HG03460 (cell line): ENCODE results near the gene MYO5A.
"Not testable (repeated sequence)": the region's sequence is repeated elsewhere in the genome, so short reads cannot be mapped to it uniquely, and the experiment has no call there.

Experiments used
- ATAC-seq: cut with Tn5 transposase; IDR thresholded peaks from one replicate; pipeline ENCODE4 v1.9.1; 2021; ENCODE audit not compliant: unreplicated experiment

Gene MYO5A

GRCh38 chr15:52528564-52529340, at the start of gene MYO5A:
Gene MYO5A, minus strand, starts transcription at chr15:52528880. Its CDS starts 74 bp downstream, at chr15:52528806.
- peak; percentile 81 for ATAC-seq

GRCh38 chr15:52576692-52577091, 48.0 kb upstream of the MYO5A start:
- no peak for ATAC-seq

DNA sequence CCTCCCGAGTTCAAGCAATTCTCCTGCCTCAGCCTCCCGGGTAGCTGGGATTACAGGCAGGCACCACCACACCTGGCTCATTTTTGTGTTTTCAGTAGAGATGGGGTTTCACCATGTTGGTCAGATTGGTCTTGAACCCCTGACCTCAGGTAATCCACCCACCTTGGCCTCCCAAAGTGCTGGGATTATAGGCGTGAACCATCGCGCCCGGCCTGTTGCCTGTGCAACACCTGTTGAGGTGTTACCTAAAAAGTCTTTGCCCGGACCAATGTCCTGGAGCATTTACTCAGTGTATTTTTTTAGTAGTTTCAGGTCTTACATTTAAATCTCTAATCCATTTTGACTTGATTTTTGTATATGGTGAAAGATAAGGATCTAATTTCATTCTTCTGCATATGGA, 46.9 kb upstream of the MYO5A start:
- ATAC-seq, result not testable (repeated sequence)

GRCh38 chr15:52575072-52575471, 46.4 kb upstream of the MYO5A start:
- ATAC-seq, result no peak

GRCh38 chr15:52574623-52575022, 45.9 kb upstream of the MYO5A start:
- not testable (repeated sequence) for ATAC-seq

- peak; percentile 66 for ATAC-seq
Measured at GRCh38 chr15:52568601-52569585, 40.2 kb upstream of the MYO5A start, which contains the start of gene ARPP19. Gene ARPP19, minus strand, starts transcription at chr15:52569030. Its CDS starts 138 bp downstream, at chr15:52568892.

- no peak for ATAC-seq
Measured at GRCh38 chr15:52567871-52568600, 39.4 kb upstream of the MYO5A start.

GRCh38 chr15:52566889-52567288, 38.2 kb upstream of the MYO5A start:
- ATAC-seq, result no peak

GRCh38 chr15:52565417-52566358, 37.0 kb upstream of the MYO5A start:
- peak; percentile 51 for ATAC-seq

GRCh38 chr15:52563501-52564060, 34.9 kb upstream of the MYO5A start:
- ATAC-seq, result no peak

DNA sequence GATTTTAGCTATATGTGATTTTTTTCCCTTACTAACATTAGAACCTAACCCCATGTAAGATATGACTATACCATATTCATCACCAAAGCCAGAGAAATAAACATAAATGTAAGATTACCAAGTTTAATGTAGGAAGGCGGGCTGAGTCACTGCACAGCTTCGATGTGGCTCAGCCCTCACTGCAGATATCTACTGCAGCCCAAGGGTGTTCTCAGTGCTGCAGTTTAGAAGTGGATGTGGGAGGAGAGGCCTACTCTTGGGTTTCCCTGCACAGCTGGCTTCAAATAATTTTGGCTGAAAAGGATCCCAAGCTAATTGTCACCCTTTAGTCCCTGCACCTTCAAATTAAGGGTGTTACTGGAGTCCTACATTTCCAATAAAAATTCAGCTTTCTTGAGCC, 30.9 kb upstream of the MYO5A start:
- ATAC-seq, result no peak

GRCh38 chr15:52559022-52559421, 30.3 kb upstream of the MYO5A start:
- ATAC-seq, result no peak

GRCh38 chr15:52558196-52558595, 29.5 kb upstream of the MYO5A start:
- ATAC-seq, result peak; percentile 85

- ATAC-seq, result no peak
Measured at GRCh38 chr15:52557274-52557641, 28.6 kb upstream of the MYO5A start.

GRCh38 chr15:52556524-52557273, 28.0 kb upstream of the MYO5A start:
- no peak for ATAC-seq

DNA sequence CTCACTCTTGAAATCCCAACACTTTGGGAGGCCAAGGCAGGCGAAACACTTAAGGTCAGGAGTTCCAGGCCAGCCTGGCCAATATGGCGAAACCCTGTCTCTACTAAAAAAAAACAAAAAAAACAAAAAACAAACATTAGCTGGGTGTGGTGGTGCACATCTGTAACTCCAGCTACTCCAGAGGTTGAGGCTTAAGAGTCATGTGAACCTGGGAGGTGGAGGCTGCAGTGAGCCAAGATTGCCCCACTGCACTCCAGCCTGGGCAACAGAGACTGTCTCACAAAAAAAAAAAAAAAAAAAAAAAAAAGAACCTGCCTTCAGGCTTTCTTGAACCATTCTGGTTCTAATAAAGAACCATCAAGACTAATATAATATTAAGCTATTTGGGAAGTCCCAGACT, 23.6 kb upstream of the MYO5A start:
- ATAC-seq, result no peak

- no peak for ATAC-seq
Measured at GRCh38 chr15:52551762-52552161, 23.1 kb upstream of the MYO5A start.

DNA sequence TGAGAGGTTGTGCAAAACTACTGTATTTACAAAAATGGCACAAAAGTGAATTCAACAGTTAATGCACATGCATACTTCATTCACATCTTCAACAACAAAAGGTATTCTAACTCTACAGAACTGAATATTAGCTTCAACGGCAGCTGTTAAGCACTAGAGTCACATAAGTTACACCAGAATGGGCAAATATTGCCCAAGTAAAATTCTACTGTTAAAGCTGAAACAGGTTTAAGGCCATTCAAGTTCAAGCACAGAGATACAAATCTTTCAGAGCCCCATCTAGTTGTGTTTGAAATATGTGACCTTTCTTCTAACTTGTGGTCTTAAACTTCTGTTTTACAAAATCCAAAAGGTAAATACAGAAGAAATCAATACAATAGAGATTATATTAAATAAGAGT, 22.5 kb upstream of the MYO5A start:
- ATAC-seq, result not testable (repeated sequence)
